Measurements from ENCODE around the gene SYNE4. TPM values are rescaled to one million over a fixed set of nuclear protein-coding genes. Genes with fewer than 3 reads are reported as not detected.

Gene SYNE4
- total and polyA plus RNA-seq, 2 of the 13 experiments (the other 11 are each of a cell fraction or from before 2014, with no cell fraction given): 13.7 to 23.0 TPM

GRCh38 chr19:35995048-35995993, 13.3 kb downstream of the SYNE4 start, which contains the start of gene SDHAF1 (continued):
- TF ChIP-seq SKI (IDR thresholded peaks at IDR 0.05; ENCODE audit: partially characterized antibody) (no peak), CAMTA2 (CRISPR knock-in tag; IDR thresholded peaks at IDR 0.05; ENCODE audit: borderline replicate concordance) (peak; percentile 65; the same call in 1 of the 2 replicates), ZFP90 (CRISPR knock-in tag; IDR thresholded peaks at IDR 0.05; ENCODE audit: borderline replicate concordance) (no peak), MIER2 (CRISPR knock-in tag; IDR thresholded peaks at IDR 0.05) (peak; percentile 69; the same call in 1 of the 2 replicates), ZFP41 (CRISPR knock-in tag; IDR thresholded peaks at IDR 0.05; ENCODE audit: borderline replicate concordance) (no peak), SKIL (CRISPR knock-in tag; IDR thresholded peaks at IDR 0.05; ENCODE audit: borderline replicate concordance) (peak; percentile 65), MLLT10 (CRISPR knock-in tag; IDR thresholded peaks at IDR 0.05) (no peak), TIGD3 (CRISPR knock-in tag; IDR thresholded peaks at IDR 0.05; ENCODE audit: borderline replicate concordance) (0 out of 2 replicates have a peak, but pooled peaks have one; percentile 24), SIX1 (CRISPR knock-in tag; IDR thresholded peaks at IDR 0.05; ENCODE audit: borderline replicate concordance) (no peak), ZSCAN20 (CRISPR knock-in tag; IDR thresholded peaks at IDR 0.05; ENCODE audit: borderline replicate concordance) (peak; percentile 54; the same call in 1 of the 2 replicates), ZNF382 (CRISPR knock-in tag; IDR thresholded peaks at IDR 0.05; ENCODE audit: borderline replicate concordance) (no peak), KDM3A (CRISPR knock-in tag; IDR thresholded peaks at IDR 0.05; ENCODE audit: low read depth) (no peak; the same call in 1 of the 2 replicates), DNMT1 (CRISPR knock-in tag; IDR thresholded peaks at IDR 0.05) (no peak), ZFY (CRISPR knock-in tag; IDR thresholded peaks at IDR 0.05) (peak; percentile 94), PAX8 (CRISPR knock-in tag; IDR thresholded peaks at IDR 0.05; ENCODE audit: borderline replicate concordance) (no peak), HMG20B (CRISPR knock-in tag; conservative IDR thresholded peaks at IDR 0.05) (no peak), TBP (CRISPR knock-in tag; IDR thresholded peaks at IDR 0.05) (no peak), ZNF354B (CRISPR knock-in tag; IDR thresholded peaks at IDR 0.05) (no peak), RFXANK (CRISPR knock-in tag; IDR thresholded peaks at IDR 0.05) (no peak), SRSF9 (IDR thresholded peaks at IDR 0.05; ENCODE audit: borderline replicate concordance, insufficient read depth, low read depth, low read length, poor library complexity, severe bottlenecking) (no peak), MXI1 (IDR thresholded peaks at IDR 0.05; ENCODE audit: borderline replicate concordance, low read depth, low read length) (peak; percentile 79; the same call in 2 of the 3 replicates), DPF2 (CRISPR knock-in tag; IDR thresholded peaks at IDR 0.05; ENCODE audit: borderline replicate concordance, low read depth) (0 out of 2 replicates have a peak, but pooled peaks have one; percentile 17), ZNF367 (CRISPR knock-in tag; IDR thresholded peaks at IDR 0.05; ENCODE audit: borderline replicate concordance) (no peak), JDP2 (CRISPR knock-in tag; IDR thresholded peaks at IDR 0.05; ENCODE audit: borderline replicate concordance) (no peak), ZNF720 (CRISPR knock-in tag; IDR thresholded peaks at IDR 0.05) (no peak), ZNF430 (CRISPR knock-in tag; IDR thresholded peaks at IDR 0.05) (peak; percentile 86; the same call in 1 of the 2 replicates), ETV6 (CRISPR knock-in tag; conservative IDR thresholded peaks at IDR 0.05) (no peak)

All from HepG2 (cell line).